T-cell (primary cell): ENCODE data around the gene LCP1. TPM values are rescaled to one million over a fixed set of nuclear protein-coding genes. Genes with fewer than 3 reads are reported as not detected.

Experiments
- ATAC-seq, 4 experiments: fragments of 200-7000 bp in 3 of 4; fragments of 150-1000 bp in 1 of 4; cut with Tn5 transposase; replicated peaks in 1 of 4; 1 replicate in 3 of 4; 2 replicates in 1 of 4; pipeline ENCODE4 v1.10.0; 2021; ENCODE audit warnings: moderate library complexity in 3 of 4, mild to moderate bottlenecking in 2 of 4, moderate number of reproducible peaks in 1 of 4
- CTCF ChIA-PET, 2 donors: fragments of 300-600 bp; sonication (Branson Sonifier 250); formaldehyde crosslinking; loops; one replicate each; lab custom pipeline; 2022; ENCODE audit warnings: antibody characterized with exemption in 2 of 2; lab: Charles Lee
- POLR2A ChIA-PET, 2 donors: fragments of 300-600 bp; sonication (Branson Sonifier 250); formaldehyde crosslinking; loops; one replicate each; lab custom pipeline; 2022; ENCODE audit warnings: antibody characterized with exemption in 2 of 2; lab: Charles Lee
- DNase-seq, 35 experiments: peaks; one replicate each; pipeline versions ENCODE4 v3.0.0 to v3.0.0-alpha.2; 2013 to 2023
- H3K27ac ChIP-seq: one replicate; pipeline ENCODE4 v1.5.1; 2013; ENCODE audit warnings: low read length
- H3K27me3 ChIP-seq, 2 experiments: replicated peaks in 1 of 2; 1 replicate in 1 of 2; 2 replicates in 1 of 2; pipeline versions ENCODE4 v1.6.1 to v1.7.0; 2013; ENCODE audit warnings: low read length in 1 of 2, mixed read lengths in 1 of 2; ENCODE audit not compliant: control insufficient read depth in 2 of 2, insufficient read depth in 2 of 2; ENCODE audit errors: extremely low read depth in 1 of 2
- H3K36me3 ChIP-seq, 2 donors: 1 replicate in 1 of 2; 2 replicates in 1 of 2; pipeline versions ENCODE4 v1.6.1 to v1.7.0; 2013; ENCODE audit warnings: low read length in 1 of 2; ENCODE audit not compliant: control insufficient read depth in 2 of 2, insufficient read depth in 1 of 2; ENCODE audit errors: extremely low read depth in 1 of 2
- H3K4me1 ChIP-seq, 2 experiments: 1 replicate in 1 of 2; 2 replicates in 1 of 2; pipeline versions ENCODE4 v1.6.1 to v1.7.0; 2013; ENCODE audit warnings: low read length in 2 of 2, mixed read lengths in 1 of 2; ENCODE audit not compliant: insufficient read depth in 2 of 2, control insufficient read depth in 1 of 2; ENCODE audit errors: extremely low read depth in 1 of 2
- H3K4me3 ChIP-seq, 2 donors: 1 replicate in 1 of 2; 2 replicates in 1 of 2; pipeline versions ENCODE4 v1.5.1 to v1.7.0; 2013; ENCODE audit warnings: mild to moderate bottlenecking in 2 of 2, low read length in 1 of 2, moderate library complexity in 1 of 2; ENCODE audit not compliant: control insufficient read depth in 1 of 2; ENCODE audit errors: extremely low read depth in 1 of 2
- H3K9me3 ChIP-seq: 2 replicates; pipeline ENCODE4 v1.7.0; 2013
- H3K27ac Mint-ChIP-seq, 2 donors: one replicate each; pipeline ENCODE4 v1.8.0; 2020 to 2021; ENCODE audit warnings: mild to moderate bottlenecking in 2 of 2, mixed read lengths in 2 of 2
- H3K27me3 Mint-ChIP-seq, 2 donors: one replicate each; pipeline ENCODE4 v1.8.0; 2021 to 2022; ENCODE audit warnings: mixed read lengths in 2 of 2
- H3K36me3 Mint-ChIP-seq: one replicate; pipeline ENCODE4 v1.8.0; 2021; ENCODE audit warnings: mixed read lengths
- H3K4me1 Mint-ChIP-seq, 3 donors: one replicate each; pipeline ENCODE4 v1.8.0; 2020 to 2022; ENCODE audit warnings: mixed read lengths in 3 of 3, mild to moderate bottlenecking in 1 of 3
- H3K4me3 Mint-ChIP-seq, 3 donors: one replicate each; pipeline ENCODE4 v1.8.0; 2020 to 2022; ENCODE audit warnings: mild to moderate bottlenecking in 3 of 3, mixed read lengths in 3 of 3, moderate library complexity in 3 of 3
- H3K9me3 Mint-ChIP-seq, 3 donors: one replicate each; pipeline ENCODE4 v1.8.0; 2020 to 2022; ENCODE audit warnings: mixed read lengths in 3 of 3
- WGBS: methylation state at CpG from one replicate; pipeline ENCODE4 v1.1.5; 2013; ENCODE audit warnings: missing lambda C conversion rate; ENCODE audit not compliant: insufficient coverage; 5-methylcytosine and 5-hydroxymethylcytosine counted together
- total RNA-seq, 35 experiments: library from RNA in 6 of 35; stranded (reverse) in 6 of 35; fragments of 120-200 nt in 1 of 35; gene quantifications; one replicate each; pipeline versions ENCODE4 v1.2.1 to v1.2.4 and lab custom pipeline; 2013 to 2026

Gene LCP1
- total RNA-seq, 5 donors from 2014 or later (not counting 1 experiment from before 2014, with no cell fraction given) = 338 to 574 (median 413) TPM

- peak overlapping the region; percentile 91 to 93 for H3K27ac Mint-ChIP-seq
These were observed 2.5 kb downstream of the LCP1 start for GRCh38 chr13:46179491-46179908.

GRCh38 chr13:46178821-46179220, 3.2 kb downstream of the LCP1 start:
- Mint-ChIP-seq H3K36me3 (peaks cover 14% of the 10 kb centered on the region), H3K4me1 (peaks cover 72 to 85% (median 79%) of the 10 kb centered on the region in 3 donors), H3K27ac (peak overlapping the region; percentile 91 to 93), H3K9me3 (no peaks in the 10 kb centered on the region), H3K4me3 (peak overlapping the region; percentile 90 to 99 (median 94)), H3K27me3 (no peaks in the 10 kb centered on the region)
- ATAC-seq (no peak), DNase-seq (no peak)
- Histone ChIP-seq H3K27ac (peak overlapping the region; percentile 83), H3K4me1 (peaks cover 41 to 71% of the 10 kb centered on the region in 2 experiments), H3K9me3 (no peaks in the 10 kb centered on the region), H3K27me3 (no peaks in the 10 kb centered on the region), H3K36me3 (peaks cover 0 to 5% of the 10 kb centered on the region in 2 donors), H3K4me3 (peak overlapping the region; percentile 78 to 99)
- CTCF ChIA-PET = interaction anchor here (0.5 to 6.6 kb wide), 6 partner anchors 8 to 399 kb away, joined by 3 to 54 read pairs (median 4); no protein-coding TSS in a partner anchor
- POLR2A ChIA-PET = interaction anchor here (0.6 to 2.1 kb wide), 5 partner anchors 8 to 1240 kb away, joined by 3 to 9 read pairs (median 4); no protein-coding TSS in a partner anchor

More at GRCh38 chr13:46179491-46179908, 2.5 kb downstream of the LCP1 start:
- POLR2A ChIA-PET = interaction anchor here (0.6 to 2.1 kb wide), 4 partner anchors 8 to 134 kb away, joined by 3 to 9 read pairs (median 6); no protein-coding TSS in a partner anchor
- Mint-ChIP-seq H3K9me3 (no peaks in the 10 kb centered on the region), H3K27me3 (no peaks in the 10 kb centered on the region), H3K36me3 (peaks cover 12% of the 10 kb centered on the region), H3K4me1 (peaks cover 72 to 85% (median 79%) of the 10 kb centered on the region in 3 donors), H3K4me3 (peak overlapping the region; percentile 90 to 99 (median 94))
- ATAC-seq = peak; percentile 23 to 31 (median 26)
- H3K36me3 ChIP-seq = peaks cover 0 to 1% of the 10 kb centered on the region in 2 donors
- H3K4me3 ChIP-seq = peak overlapping the region; percentile 78 to 99
- CTCF ChIA-PET = interaction anchor here (0.6 to 6.6 kb wide), 6 partner anchors 9 to 31 kb away, joined by 3 to 54 read pairs (median 4); no protein-coding TSS in a partner anchor
- no peaks in the 10 kb centered on the region for H3K9me3 ChIP-seq
- H3K27me3 ChIP-seq = no peaks in the 10 kb centered on the region
- 0% methylated on average over 2 of the region's 3 CpGs for whole genome bisulfite sequencing
- peaks cover 44 to 71% of the 10 kb centered on the region in 2 experiments for H3K4me1 ChIP-seq
- H3K27ac ChIP-seq = peak overlapping the region; percentile 83
- peak; percentile 44 to 86 (median 77) for DNase-seq

- Histone ChIP-seq H3K27me3 (no peaks in the 10 kb centered on the region), H3K36me3 (peaks cover 0 to 8% of the 10 kb centered on the region in 2 donors), H3K27ac (peak overlapping the region; percentile 83), H3K9me3 (no peaks in the 10 kb centered on the region), H3K4me3 (peak overlapping the region; percentile 30 to 42), H3K4me1 (peaks cover 39 to 71% of the 10 kb centered on the region in 2 experiments)
- peak overlapping the region; percentile 90 to 99 (median 94) for H3K4me3 Mint-ChIP-seq
- ATAC-seq (no peak), DNase-seq (no peak)
- no peaks in the 10 kb centered on the region for H3K9me3 Mint-ChIP-seq
- H3K36me3 Mint-ChIP-seq = peaks cover 20% of the 10 kb centered on the region
- H3K27me3 Mint-ChIP-seq = no peaks in the 10 kb centered on the region
- peak overlapping the region; percentile 85 to 93 for H3K27ac Mint-ChIP-seq
- POLR2A ChIA-PET = interaction anchor here in 1 of 2 donors (0.7 to 1.6 kb wide), 4 partner anchors 8 to 18 kb away, joined by 3 to 9 read pairs (median 3); no protein-coding TSS in a partner anchor
- no CpG with 5 or more reads among the region's 5 CpGs for WGBS
- peaks cover 72 to 85% (median 79%) of the 10 kb centered on the region in 3 donors for H3K4me1 Mint-ChIP-seq
- CTCF ChIA-PET = interaction anchor here (0.7 to 6.6 kb wide), 3 partner anchors 11 to 18 kb away, joined by 3 to 54 read pairs (median 16); no protein-coding TSS in a partner anchor
These were observed 3.8 kb downstream of the LCP1 start for GRCh38 chr13:46178143-46178542.

GRCh38 chr13:46176756-46177155, 5.2 kb downstream of the LCP1 start:
- POLR2A ChIA-PET = interaction anchor here (0.6 to 1.7 kb wide), 6 partner anchors 9 to 581 kb away, joined by 3 to 8 read pairs (median 4); no protein-coding TSS in a partner anchor
- Mint-ChIP-seq H3K4me3 (peak overlapping the region; percentile 90 to 99 (median 94)), H3K9me3 (no peaks in the 10 kb centered on the region), H3K27me3 (no peaks in the 10 kb centered on the region), H3K4me1 (peaks cover 75 to 89% (median 81%) of the 10 kb centered on the region in 3 donors), H3K36me3 (peaks cover 21% of the 10 kb centered on the region), H3K27ac (peak overlapping the region; percentile 85 to 93)
- Histone ChIP-seq H3K27me3 (no peaks in the 10 kb centered on the region), H3K9me3 (no peaks in the 10 kb centered on the region), H3K36me3 (peaks cover 0 to 10% of the 10 kb centered on the region in 2 donors), H3K4me1 (peaks cover 40 to 75% of the 10 kb centered on the region in 2 experiments), H3K27ac (peak overlapping the region; percentile 83), H3K4me3 (peak overlapping the region; percentile 30 to 42)
- DNase-seq = peak in 1 of 35 experiments; percentile 23
- WGBS = 0% methylated on average over 1 of the region's 3 CpGs
- CTCF ChIA-PET = interaction anchor here (0.8 to 5.5 kb wide), 7 partner anchors 9 to 144 kb away, joined by 3 to 73 read pairs (median 4); no protein-coding TSS in a partner anchor
- ATAC-seq = no peak

- CTCF ChIA-PET = interaction anchor here (1.0 to 5.5 kb wide), 7 partner anchors 9 to 147 kb away, joined by 3 to 73 read pairs (median 10); partner anchors contain the start of genes LCP1 (in 1 of the 2) and LRRC63 (in 1 of the 2)
- H3K27me3 Mint-ChIP-seq = no peaks in the 10 kb centered on the region
- Histone ChIP-seq H3K9me3 (no peaks in the 10 kb centered on the region), H3K4me1 (peaks cover 70 to 93% of the 10 kb centered on the region in 2 experiments), H3K36me3 (peaks cover 4 to 19% of the 10 kb centered on the region in 2 donors), H3K27me3 (no peaks in the 10 kb centered on the region), H3K4me3 (no peak overlapping the region), H3K27ac (peak overlapping the region; percentile 83)
- peaks cover 97 to 100% (median 97%) of the 10 kb centered on the region in 3 donors for H3K4me1 Mint-ChIP-seq
- peak overlapping the region; percentile 85 to 93 for H3K27ac Mint-ChIP-seq
- H3K9me3 Mint-ChIP-seq = no peaks in the 10 kb centered on the region
- H3K4me3 Mint-ChIP-seq = peak overlapping the region; percentile 59 to 90 (median 78)
- H3K36me3 Mint-ChIP-seq = peaks cover 24% of the 10 kb centered on the region
- POLR2A ChIA-PET = interaction anchor here (0.6 to 0.9 kb wide), 2 partner anchors 12 to 20 kb away, joined by 3 to 13 read pairs; no protein-coding TSS in a partner anchor
- peak in 1 of 4 experiments; percentile 17 for ATAC-seq
- no CpG with 5 or more reads among the region's 2 CpGs for WGBS
- peak in 7 of 35 experiments; percentile 15 to 65 (median 22) for DNase-seq
These were observed 8.3 kb downstream of the LCP1 start for GRCh38 chr13:46173656-46174055.

- CTCF ChIA-PET = interaction anchor here (0.9 to 5.5 kb wide), 8 partner anchors 10 to 148 kb away, joined by 3 to 73 read pairs (median 14); partner anchors contain the start of genes LCP1 (in 1 of the 2) and LRRC63 (in 1 of the 2)
- peak overlapping the region; percentile 83 for H3K27ac ChIP-seq
- no peaks in the 10 kb centered on the region for H3K27me3 ChIP-seq
- H3K27me3 Mint-ChIP-seq = no peaks in the 10 kb centered on the region
- no peaks in the 10 kb centered on the region for H3K9me3 ChIP-seq
- H3K9me3 Mint-ChIP-seq = no peaks in the 10 kb centered on the region
- peak overlapping the region; percentile 9 to 29 for H3K4me3 ChIP-seq
- POLR2A ChIA-PET = interaction anchor here (0.6 to 2.6 kb wide), 10 partner anchors 9 to 141 kb away, joined by 3 to 26 read pairs (median 4); partner anchors contain the start of gene LCP1 (in 1 of the 2)
- H3K36me3 Mint-ChIP-seq = peaks cover 18% of the 10 kb centered on the region
- peak; percentile 78 to 87 (median 82) for ATAC-seq
- peak overlapping the region; percentile 85 to 93 for H3K27ac Mint-ChIP-seq
- DNase-seq = peak; percentile 39 to 84 (median 70)
- peaks cover 76 to 94% of the 10 kb centered on the region in 2 experiments for H3K4me1 ChIP-seq
- peaks cover 98 to 100% (median 98%) of the 10 kb centered on the region in 3 donors for H3K4me1 Mint-ChIP-seq
- peaks cover 4 to 19% of the 10 kb centered on the region in 2 donors for H3K36me3 ChIP-seq
- 0% methylated on average over 2 of the region's 6 CpGs for WGBS
- peak overlapping the region; percentile 59 to 90 (median 78) for H3K4me3 Mint-ChIP-seq
These were observed 9.4 kb downstream of the LCP1 start for GRCh38 chr13:46172531-46172991.
